EH (cell line): ENCODE data around the gene PDS5A.
"Not testable (repeated sequence)": the region's sequence is repeated elsewhere in the genome, so short reads cannot be mapped to it uniquely, and the experiment has no call there.

Source experiments
- DNase-seq: peaks from one replicate; pipeline ENCODE4 v3.0.0-alpha.2; 2015; ENCODE audit warnings: low read depth

PDS5A gene

DNA sequence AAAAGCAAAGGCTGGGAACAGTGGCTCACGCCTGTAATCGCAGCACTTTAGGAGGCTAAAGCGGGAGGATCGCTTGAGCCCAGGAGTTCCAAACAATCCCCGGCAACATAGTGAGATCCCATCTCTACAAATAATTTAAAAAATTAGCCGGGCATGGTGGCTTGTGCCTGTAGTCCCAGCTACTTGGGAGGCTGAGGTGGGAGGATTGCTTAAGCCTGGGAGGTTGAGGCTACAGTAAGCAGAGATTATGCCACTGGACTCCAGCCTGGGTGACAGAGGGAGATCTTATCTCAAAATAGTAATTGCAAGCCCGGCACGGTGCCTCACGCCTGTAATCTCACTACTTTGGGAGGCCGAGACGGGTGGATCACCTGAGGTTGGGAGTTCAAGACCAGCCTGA lies 139.3 kb downstream of the PDS5A start:
- DNase-seq, result not testable (repeated sequence)

DNA sequence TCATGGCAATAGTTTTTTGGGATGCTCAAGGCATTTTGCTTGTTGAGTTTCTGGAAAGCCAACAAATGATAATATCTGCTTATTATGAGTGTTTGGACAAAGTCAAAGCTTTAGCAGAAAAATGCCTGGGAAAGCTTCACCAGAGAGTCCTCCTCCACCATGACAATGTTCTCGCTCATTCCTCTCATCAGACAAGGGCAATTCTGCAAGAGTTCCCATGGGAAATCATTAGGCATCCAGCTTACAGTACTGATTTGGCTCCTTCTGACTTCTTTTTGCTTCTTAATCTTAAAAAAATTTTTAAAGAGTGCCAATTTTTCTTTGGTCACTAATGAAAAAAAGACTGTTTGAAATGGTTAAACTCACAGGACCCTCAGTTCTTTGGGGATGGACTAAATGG lies 143.4 kb downstream of the PDS5A start:
- peak; percentile 56 for DNase-seq

GRCh38 chr4:39825741-39826231 lies 151.9 kb downstream of the PDS5A start:
- peak; percentile 63 for DNase-seq

- DNase-seq, result no peak
Measured at GRCh38 chr4:39825090-39825489, 152.6 kb downstream of the PDS5A start.

- DNase-seq, result peak; percentile 46
Measured at GRCh38 chr4:39823191-39823590, 154.5 kb downstream of the PDS5A start.

DNA sequence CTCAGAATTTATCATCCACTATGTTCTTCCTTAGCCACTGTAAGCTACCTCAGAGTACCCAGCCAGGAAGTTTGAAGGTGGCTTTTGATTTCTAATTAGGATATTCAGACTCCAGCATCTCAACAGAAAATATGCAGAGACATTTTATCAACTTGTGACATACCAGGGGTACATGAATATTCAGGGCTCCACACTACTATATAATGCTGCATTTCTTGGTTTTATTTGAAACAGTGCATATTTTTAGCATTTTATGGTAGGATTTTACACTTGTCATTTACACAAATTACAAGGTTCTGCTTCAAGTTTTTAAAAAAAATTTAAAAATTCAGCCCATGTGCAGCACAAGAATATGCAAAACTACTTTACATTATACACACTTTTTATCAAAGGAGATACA lies 155.0 kb downstream of the PDS5A start:
- no peak for DNase-seq

DNA sequence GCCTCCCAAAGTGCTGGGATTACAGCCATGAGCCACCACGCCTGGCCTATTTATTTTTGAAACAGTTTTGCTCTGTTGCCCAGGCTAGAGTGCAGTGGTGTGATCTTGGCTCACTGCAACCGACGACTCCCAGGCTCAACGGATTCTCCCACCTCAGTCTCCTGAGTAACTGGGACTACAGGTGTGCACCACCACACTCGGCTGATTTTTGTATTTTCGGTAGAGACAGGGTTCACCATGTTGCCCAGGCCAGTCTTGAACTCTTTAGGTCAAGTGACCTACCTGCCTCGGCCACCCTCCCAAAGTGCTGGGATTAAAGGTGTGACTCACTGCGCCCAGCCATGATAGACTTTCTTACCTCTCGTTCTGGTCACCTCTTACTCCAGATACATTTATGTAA lies 155.8 kb downstream of the PDS5A start:
- no peak for DNase-seq

GRCh38 chr4:39820186-39820585 lies 157.5 kb downstream of the PDS5A start:
- no peak for DNase-seq

- DNase-seq, result no peak
Measured at GRCh38 chr4:39818646-39819045, 159.1 kb downstream of the PDS5A start.

- DNase-seq, result peak; percentile 36
Measured at GRCh38 chr4:39814403-39815185, 163.1 kb downstream of the PDS5A start.

DNA sequence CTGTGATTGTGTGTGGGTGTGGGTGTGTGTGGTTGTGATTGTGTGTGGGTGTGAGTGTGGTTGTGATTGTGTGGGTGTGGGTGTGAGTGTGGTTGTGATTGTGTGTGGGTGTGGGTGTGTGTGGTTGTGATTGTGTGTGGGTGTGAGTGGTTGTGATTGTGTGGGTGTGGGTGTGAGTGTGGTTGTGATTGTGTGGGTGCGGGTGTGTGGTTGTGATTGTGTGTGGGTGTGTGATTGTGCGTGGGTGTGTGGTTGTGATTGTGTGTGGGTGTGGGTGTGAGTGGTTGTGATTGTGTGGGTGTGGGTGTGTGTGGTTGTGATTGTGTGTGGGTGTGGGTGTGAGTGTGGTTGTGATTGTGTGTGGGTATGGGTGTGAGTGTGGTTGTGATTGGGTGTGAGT lies 163.9 kb downstream of the PDS5A start:
- DNase-seq, result not testable (repeated sequence)

DNA sequence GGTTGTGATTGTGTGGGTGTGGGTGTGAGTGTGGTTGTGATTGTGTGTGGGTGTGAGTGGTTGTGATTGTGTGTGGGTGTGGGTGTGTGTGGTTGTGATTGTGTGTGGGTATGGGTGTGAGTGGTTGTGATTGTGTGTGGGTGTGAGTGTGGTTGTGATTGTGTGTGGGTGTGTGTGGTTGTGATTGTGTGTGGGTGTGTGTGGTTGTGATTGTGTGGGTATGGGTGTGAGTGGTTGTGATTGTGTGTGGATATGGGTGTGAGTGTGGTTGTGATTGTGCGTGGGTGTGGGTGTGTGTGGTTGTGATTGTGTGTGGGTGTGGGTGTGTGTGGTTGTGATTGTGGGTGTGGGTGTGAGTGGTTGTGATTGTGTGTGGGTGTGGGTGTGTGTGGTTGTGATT lies 164.7 kb downstream of the PDS5A start:
- not testable (repeated sequence) for DNase-seq

DNA sequence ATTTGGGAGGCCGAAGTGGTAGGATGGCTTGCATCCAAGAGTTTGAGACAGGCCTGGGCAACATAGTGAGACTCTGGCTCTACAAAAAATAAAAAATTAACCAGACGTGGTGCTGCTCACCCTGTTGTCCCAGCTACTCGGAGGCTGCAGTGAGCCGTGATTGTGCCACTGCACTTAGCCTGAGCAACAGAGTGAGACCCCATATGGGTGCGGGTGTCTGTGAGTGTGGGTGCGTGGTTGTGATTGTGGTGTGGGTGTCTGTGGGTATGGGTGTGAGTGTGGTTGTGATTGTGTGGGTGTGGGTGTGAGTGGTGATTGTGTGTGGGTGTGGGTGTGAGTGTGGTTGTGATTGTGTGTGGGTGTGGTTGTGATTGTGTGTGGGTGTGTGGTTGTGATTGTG lies 165.2 kb downstream of the PDS5A start:
- DNase-seq, result no peak

GRCh38 chr4:39808231-39808749 lies 169.4 kb downstream of the PDS5A start:
- no peak for DNase-seq

GRCh38 chr4:39802005-39802404 lies 175.7 kb downstream of the PDS5A start:
- DNase-seq, result peak; percentile 23

- DNase-seq, result not testable (repeated sequence)
Measured at GRCh38 chr4:39792976-39793375, 184.7 kb downstream of the PDS5A start.

- DNase-seq, result no peak
Measured at GRCh38 chr4:39792529-39792928, 185.2 kb downstream of the PDS5A start.

DNA sequence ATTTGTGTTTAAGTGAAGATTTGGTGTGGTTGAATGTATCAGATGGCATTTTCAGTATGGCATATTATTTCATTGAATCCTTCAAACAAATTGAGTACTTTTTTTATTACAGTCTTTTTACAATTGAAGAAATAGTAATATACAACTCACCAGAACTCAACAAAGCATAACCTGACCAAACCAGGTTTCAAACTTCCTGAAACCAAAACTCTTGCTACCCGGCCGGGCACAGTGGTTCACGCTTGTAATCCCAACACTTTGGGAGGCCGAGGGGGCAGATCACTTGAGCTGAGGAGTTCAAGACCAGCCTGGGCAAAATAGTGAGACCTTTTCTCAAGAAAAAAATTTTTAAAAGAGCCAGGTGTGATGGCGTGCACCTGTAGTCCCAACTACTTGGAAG lies 185.6 kb downstream of the PDS5A start:
- DNase-seq, result no peak

GRCh38 chr4:39786838-39787237 lies 190.9 kb downstream of the PDS5A start:
- no peak for DNase-seq

DNA sequence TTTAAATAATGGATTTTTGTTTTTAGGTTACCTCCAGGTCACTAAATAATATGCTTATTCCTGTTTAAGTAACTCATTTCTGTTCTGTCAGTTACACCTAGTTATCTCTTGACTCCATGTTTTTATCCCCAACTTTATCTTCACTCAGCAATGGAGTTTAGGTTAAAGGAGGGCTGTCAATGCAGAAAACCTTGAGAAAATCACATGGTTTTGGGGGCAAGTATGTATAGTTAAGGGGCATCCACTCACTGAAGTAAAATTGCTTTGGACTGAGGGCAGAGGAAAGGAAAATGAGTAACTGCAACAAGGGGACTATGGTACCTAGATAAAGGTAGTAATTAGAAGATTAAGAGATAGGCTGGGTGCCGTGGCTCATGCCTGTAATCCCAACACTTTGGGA lies 192.6 kb downstream of the PDS5A start:
- no peak for DNase-seq

- not testable (repeated sequence) for DNase-seq
Measured at GRCh38 chr4:39781988-39782387, 195.7 kb downstream of the PDS5A start.
